Aorta (tissue), 5 donors: ENCODE data around the gene AFDN. TPM values are rescaled to one million over a fixed set of nuclear protein-coding genes. Genes with fewer than 3 reads are reported as not detected.
"Not testable (repeated sequence)": the region's sequence is repeated elsewhere in the genome, so short reads cannot be mapped to it uniquely, and the experiment has no call there.

ENCODE experiments used
- ATAC-seq: fragments of 200-7000 bp; cut with Tn5 transposase; one replicate; pipeline ENCODE4 v1.9.1; 2022; ENCODE audit warnings: moderate library complexity; ENCODE audit not compliant: low FRiP score
- DNase-seq, 2 donors: peaks; one replicate each; pipeline ENCODE4 v3.0.0-alpha.2; 2020
- H3K27ac ChIP-seq, 2 donors: one replicate each; pipeline ENCODE4 v1.5.1; 2013; ENCODE audit warnings: low read length in 2 of 2, mild to moderate bottlenecking in 2 of 2, moderate library complexity in 2 of 2, control low read depth in 1 of 2, inconsistent platforms in 1 of 2, low read depth in 1 of 2
- H3K27me3 ChIP-seq, 2 donors: one replicate each; pipeline ENCODE4 v1.6.1; 2013; ENCODE audit warnings: control low read depth in 1 of 2, low read length in 1 of 2, mild to moderate bottlenecking in 1 of 2, moderate library complexity in 1 of 2; ENCODE audit not compliant: insufficient read depth in 2 of 2, control insufficient read depth in 1 of 2
- H3K36me3 ChIP-seq, 2 donors: one replicate each; pipeline ENCODE4 v1.6.1; 2013; ENCODE audit warnings: control low read depth in 1 of 2, low read length in 1 of 2, mild to moderate bottlenecking in 1 of 2; ENCODE audit not compliant: insufficient read depth in 2 of 2, control insufficient read depth in 1 of 2
- H3K4me1 ChIP-seq, 2 donors: one replicate each; pipeline ENCODE4 v1.6.1; 2013; ENCODE audit warnings: low read length in 2 of 2, control low read depth in 1 of 2, mild to moderate bottlenecking in 1 of 2, moderate library complexity in 1 of 2; ENCODE audit not compliant: insufficient read depth in 2 of 2, control insufficient read depth in 1 of 2
- H3K4me3 ChIP-seq, 2 donors: one replicate each; pipeline ENCODE4 v1.5.1; 2013; ENCODE audit warnings: low read length in 2 of 2, control low read depth in 1 of 2, mild to moderate bottlenecking in 1 of 2
- H3K9me3 ChIP-seq: one replicate; pipeline ENCODE4 v1.6.1; 2013; ENCODE audit warnings: mild to moderate bottlenecking, low read length; ENCODE audit not compliant: control insufficient read depth
- WGBS, 2 donors: extraction: QIAGEN DNeasy Blood & Tissue Kit; methylation state at CpG; one replicate each; pipeline ENCODE4 v1.1.7; 2013; 5-methylcytosine and 5-hydroxymethylcytosine counted together
- intact Hi-C, 2 donors: fragments of 100-400 bp; cut with DNase I; formaldehyde crosslinking; loops; one replicate each; pipeline versions ENCODE4 v1.14.2 to v1.15.0; 2022
- polyA plus RNA-seq, 2 donors: library from polyadenylated mRNA; stranded (reverse); fragments of 200-250 nt; gene quantifications; one replicate each; pipeline ENCODE4 v1.2.3, GENCODE V29; 2013
- total RNA-seq, 2 donors: library from RNA; stranded (reverse); fragmentation: NEBNext Ultra II Directional; extraction: Animal tissue kit (Norgen Biotek cat#: 25700); gene quantifications; one replicate each; pipeline ENCODE4 v1.2.1, GENCODE V29; 2021
- donor health status: healthy with polysubstance abuse.
- donor health status: Bipolar disorder and iron deficiency.
- donor health status: DM: no; HTN: no; CAD: no.
- donor health status: DM: no; HTN: no; CAD: no.
- donor health status: DM: yes; HTN: yes; CAD: no.

The AFDN gene
- total and polyA plus RNA-seq, 4 donors, result 15.5 to 99.2 (median 47.5) TPM

GRCh38 chr6:168000198-168001028 lies 173.7 kb downstream of the AFDN start:
- no peak for DNase-seq
- H3K36me3 ChIP-seq, result no peaks in the 10 kb centered on the region
- intact Hi-C loops, result no loop called here
- ATAC-seq, result no peak
- H3K4me1 ChIP-seq, result no peaks in the 10 kb centered on the region
- H3K27ac ChIP-seq, result no peak overlapping the region
- no peaks in the 10 kb centered on the region for H3K27me3 ChIP-seq
- WGBS, 2 donors, result 88 to 91% methylated on average over 13 of the region's 13 CpGs
- H3K4me3 ChIP-seq, result no peak overlapping the region
- no peaks in the 10 kb centered on the region for H3K9me3 ChIP-seq

- Histone ChIP-seq H3K27ac (no peak overlapping the region), H3K4me3 (no peak overlapping the region), H3K27me3 (no peaks in the 10 kb centered on the region), H3K36me3 (no peaks in the 10 kb centered on the region), H3K9me3 (no peaks in the 10 kb centered on the region), H3K4me1 (no peaks in the 10 kb centered on the region)
- no peak for ATAC-seq
- intact Hi-C loops, result no loop called here
- no peak for DNase-seq
- WGBS, 2 donors, result 89 to 93% methylated on average over 10 of the region's 10 CpGs
Observed at GRCh38 chr6:168001029-168001332, 174.3 kb downstream of the AFDN start.

- H3K36me3 ChIP-seq, DNase-seq, H3K27me3 ChIP-seq, intact Hi-C loops, H3K4me1 ChIP-seq, H3K4me3 ChIP-seq, ATAC-seq, H3K9me3 ChIP-seq, H3K27ac ChIP-seq: not testable (repeated sequence)
- WGBS, 2 donors, result 91 to 95% methylated on average over 11 to 21 of the region's 21 CpGs
Observed at GRCh38 chr6:168001514-168001913, 174.8 kb downstream of the AFDN start.

- H3K27me3 ChIP-seq, result no peaks in the 10 kb centered on the region
- no peaks in the 10 kb centered on the region for H3K36me3 ChIP-seq
- ATAC-seq, result no peak
- no peaks in the 10 kb centered on the region for H3K9me3 ChIP-seq
- intact Hi-C loops, result no loop called here
- no peak overlapping the region for H3K4me3 ChIP-seq
- no peaks in the 10 kb centered on the region for H3K4me1 ChIP-seq
- peak in 1 of 2 donors; percentile 31 for DNase-seq
- no peak overlapping the region for H3K27ac ChIP-seq
- 90 to 96% methylated on average over 6 of the region's 6 CpGs for WGBS, 2 donors
Observed at GRCh38 chr6:168002804-168003203, 176.1 kb downstream of the AFDN start.

GRCh38 chr6:168004023-168004422 lies 177.3 kb downstream of the AFDN start:
- Histone ChIP-seq H3K4me1 (no peaks in the 10 kb centered on the region), H3K4me3 (no peak overlapping the region), H3K27ac (no peak overlapping the region), H3K9me3 (no peaks in the 10 kb centered on the region), H3K27me3 (no peaks in the 10 kb centered on the region), H3K36me3 (no peaks in the 10 kb centered on the region)
- DNase-seq (no peak), ATAC-seq (no peak)
- intact Hi-C loops, result no loop called here
- 88 to 93% methylated on average over 7 of the region's 7 CpGs for WGBS, 2 donors

- Histone ChIP-seq H3K27ac (no peak overlapping the region), H3K4me3 (no peak overlapping the region), H3K4me1 (no peaks in the 10 kb centered on the region), H3K27me3 (no peaks in the 10 kb centered on the region), H3K36me3 (no peaks in the 10 kb centered on the region), H3K9me3 (no peaks in the 10 kb centered on the region)
- DNase-seq, result peak in 1 of 2 donors; percentile 54
- intact Hi-C loops, result no loop called here
- no peak for ATAC-seq
- WGBS, 2 donors, result 96% methylated on average over 11 of the region's 11 CpGs
Observed at GRCh38 chr6:168004945-168005344, 178.2 kb downstream of the AFDN start.

- DNase-seq (no peak), ATAC-seq (no peak)
- Histone ChIP-seq H3K9me3 (no peaks in the 10 kb centered on the region), H3K4me1 (no peaks in the 10 kb centered on the region), H3K36me3 (no peaks in the 10 kb centered on the region), H3K27ac (no peak overlapping the region), H3K4me3 (no peak overlapping the region), H3K27me3 (no peaks in the 10 kb centered on the region)
- WGBS, 2 donors, result 96 to 97% methylated on average over 6 of the region's 6 CpGs
- intact Hi-C loops, result no loop called here
Observed at GRCh38 chr6:168005796-168006195, 179.1 kb downstream of the AFDN start.

- Histone ChIP-seq H3K4me1 (no peaks in the 10 kb centered on the region), H3K27ac (no peak overlapping the region), H3K4me3 (no peak overlapping the region), H3K9me3 (peaks cover 1% of the 10 kb centered on the region), H3K36me3 (no peaks in the 10 kb centered on the region), H3K27me3 (no peaks in the 10 kb centered on the region)
- ATAC-seq (no peak), DNase-seq (peak; percentile 65 to 66)
- intact Hi-C loops, result no loop called here
- 34 to 39% methylated on average over 3 of the region's 3 CpGs for WGBS, 2 donors
Observed at GRCh38 chr6:168007592-168008338, 181.1 kb downstream of the AFDN start.

GRCh38 chr6:168009331-168009730 lies 182.6 kb downstream of the AFDN start:
- 82% methylated on average over 3 of the region's 3 CpGs for WGBS, 2 donors

More at GRCh38 chr6:168009331-168009730, 182.6 kb downstream of the AFDN start:
- no peak overlapping the region for H3K4me3 ChIP-seq
- no peaks in the 10 kb centered on the region for H3K36me3 ChIP-seq
- ATAC-seq (no peak), DNase-seq (no peak)
- H3K27ac ChIP-seq, result no peak overlapping the region
- no peaks in the 10 kb centered on the region for H3K27me3 ChIP-seq
- intact Hi-C loops, result no loop called here
- no peaks in the 10 kb centered on the region for H3K4me1 ChIP-seq
- peaks cover 1% of the 10 kb centered on the region for H3K9me3 ChIP-seq
